Fibroblast of villous mesenchyme (primary cell): Measurements from ENCODE around the gene CCL24. TPM values are rescaled to one million over a fixed set of nuclear protein-coding genes. Genes with fewer than 3 reads are reported as not detected.
"Not testable (repeated sequence)": the region's sequence is repeated elsewhere in the genome, so short reads cannot be mapped to it uniquely, and the experiment has no call there.

Source experiments
- DNase-seq: peaks from one replicate; pipeline ENCODE4 v3.0.0-alpha.2; 2010; ENCODE audit warnings: low read depth
- H3K4me3 ChIP-seq: 2 replicates; pipeline ENCODE4 v1.5.1; 2011; ENCODE audit warnings: low read depth, mild to moderate bottlenecking, low read length
- total RNA-seq: library from RNA; depleted of rRNA; stranded (reverse); fragments of >200 nt; gene quantifications from 2 replicates; pipeline ENCODE4 v1.2.3, GENCODE V29; 2012
- TF ChIP-seq, protein P1 (sequence below): IDR thresholded peaks from 2 replicates; pipeline ENCODE4 v1.5.1; 2012; ENCODE audit warnings: low read depth, mild to moderate bottlenecking, low read length; ENCODE audit not compliant: insufficient read depth

Gene CCL24, protein sequence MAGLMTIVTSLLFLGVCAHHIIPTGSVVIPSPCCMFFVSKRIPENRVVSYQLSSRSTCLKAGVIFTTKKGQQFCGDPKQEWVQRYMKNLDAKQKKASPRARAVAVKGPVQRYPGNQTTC
- total RNA-seq = not detected in 2 replicates

DNA sequence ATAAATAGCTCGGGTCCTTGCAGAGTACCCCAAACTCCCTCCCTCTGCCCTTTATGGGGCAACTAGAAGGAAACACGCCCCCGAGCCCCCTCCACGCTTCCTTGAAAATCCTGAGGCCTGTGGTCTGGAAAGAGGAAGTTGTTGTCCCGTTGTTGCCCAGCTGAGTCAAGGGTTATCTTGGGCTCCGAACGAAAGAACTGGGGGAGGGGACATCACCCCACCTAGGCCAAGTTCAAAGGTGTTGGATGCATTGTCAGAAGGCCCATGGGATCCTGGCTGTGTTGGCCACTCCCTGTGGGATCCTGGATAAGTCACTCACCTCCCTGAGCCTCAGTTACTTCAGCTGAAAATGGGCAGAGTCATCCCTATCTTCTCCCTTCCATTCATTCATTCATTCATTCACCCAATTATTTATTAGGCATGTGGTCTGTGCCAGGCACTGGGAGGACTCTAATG lies at the start of gene CCL24:
CCL24 (minus strand) TSS at position 26 of the 456 bp plus-strand sequence. CDS start 91 bp downstream, outside the sequence.
- H3K4me3 ChIP-seq = no peak within 1 kb of the TSS
- no peak for DNase-seq

DNA sequence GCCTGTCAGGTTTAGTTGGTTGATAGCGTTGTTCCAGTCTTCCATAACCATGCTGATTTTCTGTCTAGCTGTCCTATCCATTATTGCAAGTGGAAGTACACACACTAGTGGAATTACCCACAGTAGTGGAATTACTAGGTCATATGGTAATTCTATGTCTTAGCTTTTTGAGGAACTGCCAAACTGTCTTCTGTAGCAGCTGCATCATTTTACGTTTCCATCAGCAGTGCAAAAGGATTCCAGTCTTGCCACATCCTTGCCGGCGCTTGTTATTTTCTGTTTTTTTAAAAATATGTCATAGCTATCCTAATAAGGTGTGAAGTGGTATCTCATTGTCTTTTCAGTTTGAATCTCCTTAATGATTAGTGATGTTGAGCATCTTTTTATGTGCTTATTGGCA lies 48.0 kb upstream of the CCL24 start:
- TF ChIP-seq, protein P1, sequence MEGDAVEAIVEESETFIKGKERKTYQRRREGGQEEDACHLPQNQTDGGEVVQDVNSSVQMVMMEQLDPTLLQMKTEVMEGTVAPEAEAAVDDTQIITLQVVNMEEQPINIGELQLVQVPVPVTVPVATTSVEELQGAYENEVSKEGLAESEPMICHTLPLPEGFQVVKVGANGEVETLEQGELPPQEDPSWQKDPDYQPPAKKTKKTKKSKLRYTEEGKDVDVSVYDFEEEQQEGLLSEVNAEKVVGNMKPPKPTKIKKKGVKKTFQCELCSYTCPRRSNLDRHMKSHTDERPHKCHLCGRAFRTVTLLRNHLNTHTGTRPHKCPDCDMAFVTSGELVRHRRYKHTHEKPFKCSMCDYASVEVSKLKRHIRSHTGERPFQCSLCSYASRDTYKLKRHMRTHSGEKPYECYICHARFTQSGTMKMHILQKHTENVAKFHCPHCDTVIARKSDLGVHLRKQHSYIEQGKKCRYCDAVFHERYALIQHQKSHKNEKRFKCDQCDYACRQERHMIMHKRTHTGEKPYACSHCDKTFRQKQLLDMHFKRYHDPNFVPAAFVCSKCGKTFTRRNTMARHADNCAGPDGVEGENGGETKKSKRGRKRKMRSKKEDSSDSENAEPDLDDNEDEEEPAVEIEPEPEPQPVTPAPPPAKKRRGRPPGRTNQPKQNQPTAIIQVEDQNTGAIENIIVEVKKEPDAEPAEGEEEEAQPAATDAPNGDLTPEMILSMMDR = no peak
- no peak overlapping the region for H3K4me3 ChIP-seq
- peak; percentile 85 for DNase-seq

More for the DNA sequence above, at the start of gene CCL24:
- TF ChIP-seq, protein P1 = no peak

DNA sequence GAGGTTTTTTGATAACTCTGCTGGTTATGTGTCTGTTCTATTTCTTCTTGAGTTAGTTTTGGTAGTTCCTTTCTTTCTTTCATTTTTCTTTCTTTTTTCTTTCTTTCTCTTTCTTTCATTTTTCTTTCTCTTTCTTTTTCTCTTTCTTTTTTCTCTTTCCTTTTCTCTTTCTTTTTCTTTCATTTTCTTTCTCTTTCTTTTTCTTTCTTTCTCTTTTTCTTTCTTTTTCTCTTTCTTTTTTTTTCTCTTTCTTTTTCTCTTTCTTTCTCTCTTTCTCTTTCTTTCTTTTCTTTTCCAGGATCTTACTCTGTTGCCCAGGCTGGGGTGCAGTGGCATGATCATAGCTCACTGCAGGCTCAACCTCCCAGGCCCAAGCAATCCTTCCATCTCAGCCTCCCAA lies 44.8 kb upstream of the CCL24 start:
- DNase-seq = no peak
- H3K4me3 ChIP-seq = no peak overlapping the region
- TF ChIP-seq, protein P1 = no peak

DNA sequence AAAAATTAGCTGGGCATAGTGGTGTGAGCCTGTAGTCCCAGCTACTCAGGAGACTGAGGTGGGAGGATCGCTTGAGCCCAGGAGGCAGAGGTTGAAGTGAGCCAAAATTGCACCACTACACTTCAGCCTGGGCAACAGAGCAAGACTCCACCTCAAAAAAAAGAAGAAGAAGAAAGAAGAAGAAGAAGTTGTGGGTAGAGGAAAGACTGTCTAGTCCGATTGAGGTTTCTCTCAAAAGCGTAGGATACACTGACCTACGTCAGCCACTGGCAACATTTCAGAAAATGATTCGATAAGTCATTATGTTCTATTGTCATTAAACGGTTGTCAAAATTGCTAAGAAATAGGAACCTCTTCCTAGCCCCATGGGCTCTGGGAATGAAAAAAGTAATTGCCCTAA lies 42.9 kb upstream of the CCL24 start:
- H3K4me3 ChIP-seq = no peak overlapping the region
- DNase-seq = no peak
- TF ChIP-seq, protein P1 = no peak

DNA sequence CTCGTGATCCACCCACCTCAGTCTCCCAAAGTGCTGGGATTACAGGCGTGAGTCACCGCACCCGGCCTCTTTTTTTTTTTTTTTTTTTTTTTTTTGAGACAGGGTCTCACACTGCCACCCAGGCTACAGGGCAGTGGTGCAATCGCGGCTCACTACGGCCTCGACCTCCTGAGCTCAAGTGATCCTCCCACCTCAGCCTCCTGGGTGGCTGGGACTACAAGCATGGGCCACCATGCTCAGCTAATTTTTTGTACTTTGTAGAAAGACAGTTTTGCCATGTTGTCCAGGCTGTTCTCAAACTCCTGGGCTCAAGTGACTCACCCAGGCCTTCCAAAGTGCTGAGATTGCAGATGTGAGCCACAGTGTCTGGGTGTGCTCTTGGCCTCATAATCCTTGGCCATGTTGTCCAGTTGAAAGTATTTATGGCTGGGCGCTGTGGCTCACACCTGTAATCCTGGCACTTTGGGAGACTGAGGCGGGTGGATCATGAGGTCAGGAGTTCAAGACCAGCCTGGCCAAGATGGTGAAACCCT lies 41.3 kb upstream of the CCL24 start:
- H3K4me3 ChIP-seq = not testable (repeated sequence)
- DNase-seq = peak; percentile 19

DNA sequence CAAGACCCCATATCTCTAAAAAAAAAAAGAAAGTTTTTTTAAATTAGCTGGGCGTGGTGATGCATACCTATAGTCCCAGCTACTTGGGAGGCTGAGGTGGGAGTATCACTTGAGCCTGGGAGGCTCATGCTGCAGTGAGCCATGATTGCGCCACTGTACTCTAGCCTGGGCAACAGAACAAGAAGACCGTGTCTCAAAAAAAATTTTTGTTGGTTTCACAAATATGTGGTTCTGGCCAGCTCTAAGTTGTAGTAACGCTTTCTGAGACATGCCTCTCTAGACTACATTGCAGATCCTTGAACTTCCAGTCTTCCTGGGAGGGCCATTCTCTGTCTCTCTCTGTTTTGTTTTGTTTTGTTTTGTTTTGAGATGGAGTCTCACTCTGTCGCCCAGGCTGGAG lies 40.6 kb upstream of the CCL24 start:
- peak; percentile 87 for DNase-seq
- no peak overlapping the region for H3K4me3 ChIP-seq
- TF ChIP-seq, protein P1 = no peak

DNA sequence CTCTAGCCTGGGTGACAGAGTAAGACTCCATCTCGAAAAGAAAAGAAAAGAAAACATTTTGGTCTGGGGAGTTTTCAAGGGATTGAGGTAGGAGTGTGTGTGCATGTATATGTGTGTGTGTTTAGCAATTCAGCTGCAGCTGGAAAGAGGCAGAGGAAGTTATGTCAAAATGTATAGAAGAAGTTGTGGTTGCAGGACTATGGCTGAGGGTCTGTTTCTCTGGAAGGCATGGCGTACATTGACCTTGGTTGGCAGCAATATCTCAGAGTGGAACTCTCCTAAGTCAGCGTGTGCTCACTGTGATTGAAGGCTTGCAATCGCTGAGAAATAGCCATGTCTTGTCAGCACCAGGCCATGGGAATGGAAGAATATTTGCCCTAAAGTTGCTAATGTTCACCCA lies 36.6 kb upstream of the CCL24 start:
- DNase-seq = no peak
- TF ChIP-seq, protein P1 = no peak
- H3K4me3 ChIP-seq = no peak overlapping the region
